Measurements from ENCODE around the gene C1S. TPM values are rescaled to one million over a fixed set of nuclear protein-coding genes. Genes with fewer than 3 reads are reported as not detected.

C1S gene
- total RNA-seq, 5 donors from 2014 or later (not counting 1 experiment from before 2014, with no cell fraction given) = 1.5 to 5.0 (median 4.5) TPM

DNA sequence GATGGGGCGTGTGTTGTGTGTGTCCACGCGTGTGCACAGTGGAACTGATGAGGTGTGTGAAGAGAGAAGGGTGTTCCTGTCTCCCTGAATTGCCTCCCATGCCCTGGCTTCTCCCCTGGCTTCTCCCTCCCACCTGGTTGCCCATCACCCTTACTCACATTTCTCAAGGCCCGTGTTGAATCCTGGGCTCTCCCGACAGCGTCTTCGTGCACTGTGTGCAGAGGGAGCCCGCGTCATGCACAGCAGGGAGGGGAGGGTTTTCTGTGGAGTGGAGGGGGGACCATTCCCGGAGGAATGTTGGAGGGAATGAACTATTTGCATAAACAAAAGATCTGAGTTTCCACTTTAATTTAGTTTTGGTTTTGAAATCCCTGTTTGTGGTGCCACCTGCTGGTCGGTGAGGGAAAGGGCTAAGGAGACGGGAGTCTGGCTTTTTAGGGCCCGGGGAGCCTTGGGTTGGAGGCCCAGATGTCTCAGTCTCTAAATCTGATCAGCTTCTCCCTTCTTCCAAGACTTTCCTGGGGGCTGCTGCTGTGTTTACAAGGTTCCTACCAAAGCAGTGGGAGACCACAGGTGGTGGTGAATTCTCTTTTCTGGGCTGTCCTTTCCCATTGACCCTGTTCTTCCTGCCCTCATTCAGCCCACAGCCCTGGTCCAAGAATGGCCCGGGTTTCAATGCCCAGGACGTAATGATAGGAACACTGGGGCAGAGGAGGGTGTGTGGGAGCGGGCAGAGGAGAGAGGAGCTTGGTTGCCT is 31.9 kb downstream of the C1S start, which contains the start of gene C1R:
Gene C1R, minus strand, starts transcription at position 217 of the 757 bp plus-strand sequence. Its CDS starts 57 bp downstream, at position 160.
- DNase-seq (peak in 34 of 35 experiments; percentile 37 to 83 (median 62)), ATAC-seq (replicated peaks in 1 of 4) (peak; percentile 77 to 80 (median 78))
- Histone ChIP-seq H3K9me3 (no peaks in the 10 kb centered on the region), H3K4me3 (ENCODE audit: control insufficient read depth in 1 of 2, extremely low read depth in 1 of 2, low read length in 1 of 2) (peak within 1 kb of the TSS; percentile 5 to 50), H3K27ac (ENCODE audit: low read length) (peak within 1 kb of the TSS; percentile 25), H3K36me3 (ENCODE audit: control insufficient read depth in 2 of 2, extremely low read depth in 1 of 2, insufficient read depth in 1 of 2, low read length in 1 of 2) (no peaks in the 10 kb centered on the region), H3K4me1 (ENCODE audit: control insufficient read depth in 1 of 2, extremely low read depth in 1 of 2, insufficient read depth in 2 of 2, low read length in 2 of 2) (peaks cover 0 to 16% of the 10 kb centered on the region in 2 experiments), H3K27me3 (replicated peaks in 1 of 2; ENCODE audit: control insufficient read depth in 2 of 2, extremely low read depth in 1 of 2, insufficient read depth in 2 of 2, low read length in 1 of 2) (peaks cover 0 to 29% of the 10 kb centered on the region in 2 experiments)
- no peaks in the 10 kb centered on the region for H3K9me3 Mint-ChIP-seq
- H3K4me3 Mint-ChIP-seq = peak within 1 kb of the TSS; percentile 74 to 80 (median 80)
- H3K27me3 Mint-ChIP-seq = peaks cover 0 to 3% of the 10 kb centered on the region in 2 donors
- H3K27ac Mint-ChIP-seq = peak within 1 kb of the TSS; percentile 66 to 89
- 0% methylated on average over 2 of the region's 16 CpGs for WGBS (ENCODE audit: insufficient coverage)
- peaks cover 10 to 12% (median 12%) of the 10 kb centered on the region in 3 donors for H3K4me1 Mint-ChIP-seq
- POLR2A ChIA-PET = interaction anchor here in 1 of 2 donors (0.6 kb wide), 1 partner anchor 167 kb away, joined by 3 read pairs; no protein-coding TSS in a partner anchor
- CTCF ChIA-PET = interaction anchor here (0.6 to 1.3 kb wide), 6 partner anchors 10 to 223 kb away, joined by 3 to 5 read pairs (median 4); no protein-coding TSS in a partner anchor
- no peaks in the 10 kb centered on the region for H3K36me3 Mint-ChIP-seq

DNA sequence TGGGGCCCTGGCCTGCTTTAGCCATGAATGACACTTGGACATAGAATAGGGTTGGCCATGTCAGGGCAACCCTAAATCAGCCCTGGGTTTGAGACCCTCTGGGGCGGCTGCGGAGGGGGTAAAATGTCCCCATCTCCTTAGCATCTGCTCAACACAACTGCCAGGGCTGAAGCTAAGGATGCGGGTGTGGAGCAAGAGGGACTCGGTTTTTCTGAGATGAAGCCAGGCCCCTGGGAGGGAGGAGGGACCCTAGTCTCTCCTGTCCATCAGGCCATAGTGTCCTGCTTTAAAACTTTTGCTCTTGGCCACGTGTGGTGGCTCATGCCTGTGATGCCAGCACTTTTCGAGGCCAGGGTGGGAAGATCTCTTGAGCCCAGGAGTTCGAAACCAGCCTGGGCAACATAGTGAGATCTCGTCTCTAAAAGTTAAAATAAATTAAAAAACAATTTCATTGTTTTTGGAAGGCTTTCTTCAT is 32.5 kb downstream of the C1S start:
- H3K36me3 Mint-ChIP-seq = no peaks in the 10 kb centered on the region
- Histone ChIP-seq H3K27me3 (replicated peaks in 1 of 2; ENCODE audit: control insufficient read depth in 2 of 2, extremely low read depth in 1 of 2, insufficient read depth in 2 of 2, low read length in 1 of 2) (peaks cover 0 to 29% of the 10 kb centered on the region in 2 experiments), H3K4me3 (ENCODE audit: control insufficient read depth in 1 of 2, extremely low read depth in 1 of 2, low read length in 1 of 2) (no peak overlapping the region), H3K36me3 (ENCODE audit: control insufficient read depth in 2 of 2, extremely low read depth in 1 of 2, insufficient read depth in 1 of 2, low read length in 1 of 2) (no peaks in the 10 kb centered on the region), H3K9me3 (no peaks in the 10 kb centered on the region), H3K27ac (ENCODE audit: low read length) (no peak overlapping the region), H3K4me1 (ENCODE audit: control insufficient read depth in 1 of 2, extremely low read depth in 1 of 2, insufficient read depth in 2 of 2, low read length in 2 of 2) (peaks cover 0 to 16% of the 10 kb centered on the region in 2 experiments)
- no peak overlapping the region for H3K27ac Mint-ChIP-seq
- ChIA-PET CTCF (interaction anchor here (0.6 to 1.4 kb wide), 7 partner anchors 10 to 223 kb away, joined by 3 to 5 read pairs (median 4); no protein-coding TSS in a partner anchor), POLR2A (interaction anchor here in 1 of 2 donors (0.6 kb wide), 1 partner anchor 168 kb away, joined by 3 read pairs; no protein-coding TSS in a partner anchor)
- ATAC-seq (replicated peaks in 1 of 4) (no peak), DNase-seq (no peak)
- H3K27me3 Mint-ChIP-seq = peaks cover 0 to 3% of the 10 kb centered on the region in 2 donors
- H3K4me3 Mint-ChIP-seq = peak overlapping the region in 1 of 3 donors; percentile 74
- WGBS (ENCODE audit: insufficient coverage) = 100% methylated on average over 2 of the region's 8 CpGs
- H3K9me3 Mint-ChIP-seq = no peaks in the 10 kb centered on the region
- peaks cover 10 to 12% (median 12%) of the 10 kb centered on the region in 3 donors for H3K4me1 Mint-ChIP-seq

DNA sequence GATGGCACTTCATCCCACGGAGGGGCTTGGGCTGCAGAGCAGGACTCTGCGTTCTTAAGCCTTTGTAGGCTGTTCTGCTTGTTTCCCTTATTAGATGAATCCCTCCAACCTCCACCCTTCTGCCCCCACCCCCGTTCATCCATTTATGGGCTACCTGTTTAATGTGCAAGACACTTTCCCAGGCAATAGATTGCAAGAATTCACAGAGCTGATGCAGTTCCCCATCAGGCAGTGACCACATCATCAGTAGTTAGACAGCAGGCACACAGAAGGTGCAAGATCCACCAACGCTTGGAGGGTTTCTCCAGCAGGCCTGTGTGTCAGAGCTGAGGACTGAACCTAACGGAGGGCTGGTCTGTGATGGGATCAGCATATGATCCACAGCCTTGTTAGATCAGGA is 33.0 kb downstream of the C1S start:
- 72% methylated on average over 4 of the region's 5 CpGs for WGBS (ENCODE audit: insufficient coverage)
- Histone ChIP-seq H3K27ac (ENCODE audit: low read length) (no peak overlapping the region), H3K27me3 (replicated peaks in 1 of 2; ENCODE audit: control insufficient read depth in 2 of 2, extremely low read depth in 1 of 2, insufficient read depth in 2 of 2, low read length in 1 of 2) (peaks cover 0 to 29% of the 10 kb centered on the region in 2 experiments), H3K4me1 (ENCODE audit: control insufficient read depth in 1 of 2, extremely low read depth in 1 of 2, insufficient read depth in 2 of 2, low read length in 2 of 2) (peaks cover 0 to 16% of the 10 kb centered on the region in 2 experiments), H3K4me3 (ENCODE audit: control insufficient read depth in 1 of 2, extremely low read depth in 1 of 2, low read length in 1 of 2) (no peak overlapping the region), H3K9me3 (no peaks in the 10 kb centered on the region), H3K36me3 (ENCODE audit: control insufficient read depth in 2 of 2, extremely low read depth in 1 of 2, insufficient read depth in 1 of 2, low read length in 1 of 2) (peaks cover 0 to 3% of the 10 kb centered on the region in 2 donors)
- ChIA-PET CTCF (interaction anchor here (0.6 to 1.4 kb wide), 5 partner anchors 9 to 223 kb away, joined by 3 to 5 read pairs (median 5); no protein-coding TSS in a partner anchor), POLR2A (no interaction called here)
- H3K9me3 Mint-ChIP-seq = no peaks in the 10 kb centered on the region
- ATAC-seq (replicated peaks in 1 of 4) = no peak
- H3K27ac Mint-ChIP-seq = no peak overlapping the region
- peaks cover 10 to 12% (median 12%) of the 10 kb centered on the region in 3 donors for H3K4me1 Mint-ChIP-seq
- H3K36me3 Mint-ChIP-seq = peaks cover 4% of the 10 kb centered on the region
- no peak for DNase-seq
- H3K4me3 Mint-ChIP-seq = no peak overlapping the region
- H3K27me3 Mint-ChIP-seq = peaks cover 0 to 3% of the 10 kb centered on the region in 2 donors

DNA sequence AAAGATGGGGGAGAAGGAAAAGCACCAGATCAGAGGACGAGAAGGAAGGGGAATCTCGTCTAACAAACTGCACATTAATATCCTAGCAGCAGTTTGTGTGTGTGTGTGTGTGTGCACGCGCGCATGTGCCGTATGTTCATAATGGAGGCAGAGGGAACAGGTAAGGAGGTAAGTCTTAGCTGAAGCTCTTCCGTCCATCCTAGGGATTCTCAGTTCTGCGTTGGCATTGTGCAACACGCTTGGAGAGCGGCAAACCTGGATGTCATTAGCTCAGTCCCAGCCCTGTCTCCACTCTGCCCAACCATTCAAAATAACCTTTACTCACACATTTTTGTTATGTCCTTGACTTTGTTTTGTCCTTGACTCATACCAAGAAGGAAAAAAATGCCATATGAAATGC is 33.4 kb downstream of the C1S start:
- H3K27ac Mint-ChIP-seq = no peak overlapping the region
- no peak overlapping the region for H3K27ac ChIP-seq (ENCODE audit: low read length)
- 89% methylated on average over 5 of the region's 10 CpGs for WGBS (ENCODE audit: insufficient coverage)

DNA sequence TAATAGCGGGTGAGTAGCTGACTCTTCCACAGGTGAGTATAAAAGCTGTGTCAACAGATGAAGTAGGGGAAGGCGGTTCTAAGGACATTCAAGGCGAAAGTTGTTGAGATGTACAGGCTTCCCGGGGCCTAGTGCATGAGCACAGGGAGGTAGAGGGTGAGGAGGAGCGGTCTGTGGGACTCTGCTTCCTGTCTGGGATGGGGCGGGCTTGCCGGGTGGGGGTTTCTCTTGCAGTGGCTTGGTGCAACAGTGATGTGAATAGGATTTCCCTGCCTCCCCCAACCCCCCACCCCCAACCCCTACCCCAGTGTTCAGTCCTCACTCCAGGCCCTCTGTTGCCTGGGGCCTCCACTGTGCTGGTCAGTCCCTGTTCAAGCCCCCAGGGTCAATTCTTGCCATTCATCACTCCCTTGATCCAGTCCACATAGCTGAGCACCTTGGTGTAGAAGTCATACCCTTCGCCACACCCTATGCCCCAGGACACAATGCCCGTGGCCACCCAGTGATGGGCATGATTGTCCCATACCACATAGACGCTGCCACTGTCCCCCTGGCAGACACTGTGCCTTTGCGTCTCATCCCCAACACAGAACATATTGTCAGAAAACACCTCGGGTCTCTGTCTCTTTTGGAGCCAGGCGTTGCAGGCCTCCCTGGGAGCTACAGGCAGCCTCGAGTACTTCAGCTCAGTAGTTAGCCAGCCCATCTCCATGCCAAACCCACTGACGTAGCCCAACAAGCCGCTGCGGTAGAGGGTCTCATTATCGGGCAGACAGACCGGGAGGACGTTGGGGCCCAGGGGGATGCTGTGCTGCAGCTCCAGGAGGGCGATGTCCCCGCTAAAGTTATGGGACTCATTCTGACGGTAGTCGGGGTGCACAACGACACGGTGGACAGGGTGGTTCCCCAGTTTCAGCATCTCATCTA is 35.8 kb downstream of the C1S start:
- H3K4me3 ChIP-seq (ENCODE audit: control insufficient read depth in 1 of 2, extremely low read depth in 1 of 2, low read length in 1 of 2) = no peak overlapping the region
- no peak for DNase-seq
- H3K27me3 Mint-ChIP-seq = no peaks in the 10 kb centered on the region
- H3K4me3 Mint-ChIP-seq = no peak overlapping the region
- H3K36me3 Mint-ChIP-seq = peaks cover 12% of the 10 kb centered on the region
- peak overlapping the region in 1 of 2 donors; percentile 39 for H3K27ac Mint-ChIP-seq
- ChIA-PET POLR2A (no interaction called here), CTCF (interaction anchor here (0.6 to 1.3 kb wide), 4 partner anchors 9 to 209 kb away, joined by 3 to 5 read pairs (median 4); no protein-coding TSS in a partner anchor)
- WGBS (ENCODE audit: insufficient coverage) = 93% methylated on average over 20 of the region's 26 CpGs
- H3K4me1 ChIP-seq (ENCODE audit: control insufficient read depth in 1 of 2, extremely low read depth in 1 of 2, insufficient read depth in 2 of 2, low read length in 2 of 2) = peaks cover 0 to 16% of the 10 kb centered on the region in 2 experiments
- ATAC-seq (replicated peaks in 1 of 4) = no peak
- no peaks in the 10 kb centered on the region for H3K9me3 ChIP-seq
- peaks cover 0 to 13% of the 10 kb centered on the region in 2 experiments for H3K27me3 ChIP-seq (replicated peaks in 1 of 2; ENCODE audit: control insufficient read depth in 2 of 2, extremely low read depth in 1 of 2, insufficient read depth in 2 of 2, low read length in 1 of 2)
- peaks cover 10 to 12% (median 12%) of the 10 kb centered on the region in 3 donors for H3K4me1 Mint-ChIP-seq
- no peaks in the 10 kb centered on the region for H3K9me3 Mint-ChIP-seq
- H3K27ac ChIP-seq (ENCODE audit: low read length) = no peak overlapping the region
- peaks cover 0 to 11% of the 10 kb centered on the region in 2 donors for H3K36me3 ChIP-seq (ENCODE audit: control insufficient read depth in 2 of 2, extremely low read depth in 1 of 2, insufficient read depth in 1 of 2, low read length in 1 of 2)

More for the DNA sequence above, 33.4 kb downstream of the C1S start:
- ChIA-PET CTCF (interaction anchor here (0.6 to 1.4 kb wide), 5 partner anchors 9 to 223 kb away, joined by 3 to 5 read pairs (median 4); no protein-coding TSS in a partner anchor), POLR2A (no interaction called here)
- H3K36me3 Mint-ChIP-seq = peaks cover 7% of the 10 kb centered on the region
- ATAC-seq (replicated peaks in 1 of 4) = no peak
- no peak overlapping the region for H3K4me3 Mint-ChIP-seq
- H3K27me3 Mint-ChIP-seq = peaks cover 0 to 3% of the 10 kb centered on the region in 2 donors
- peaks cover 0 to 4% of the 10 kb centered on the region in 2 donors for H3K36me3 ChIP-seq (ENCODE audit: control insufficient read depth in 2 of 2, extremely low read depth in 1 of 2, insufficient read depth in 1 of 2, low read length in 1 of 2)
- peaks cover 10 to 12% (median 12%) of the 10 kb centered on the region in 3 donors for H3K4me1 Mint-ChIP-seq
- DNase-seq = no peak
- no peaks in the 10 kb centered on the region for H3K9me3 ChIP-seq
- H3K4me1 ChIP-seq (ENCODE audit: control insufficient read depth in 1 of 2, extremely low read depth in 1 of 2, insufficient read depth in 2 of 2, low read length in 2 of 2) = peaks cover 0 to 16% of the 10 kb centered on the region in 2 experiments
- peaks cover 0 to 29% of the 10 kb centered on the region in 2 experiments for H3K27me3 ChIP-seq (replicated peaks in 1 of 2; ENCODE audit: control insufficient read depth in 2 of 2, extremely low read depth in 1 of 2, insufficient read depth in 2 of 2, low read length in 1 of 2)
- H3K4me3 ChIP-seq (ENCODE audit: control insufficient read depth in 1 of 2, extremely low read depth in 1 of 2, low read length in 1 of 2) = no peak overlapping the region
- H3K9me3 Mint-ChIP-seq = no peaks in the 10 kb centered on the region
